OCI-LY3 (cell line): ENCODE data around the gene LARGE1.

Experiments used
- CTCF ChIP-seq: fragments of 200-600, 300-600 bp; sonication (generic); IDR thresholded peaks from 2 replicates; pipeline ENCODE4 v1.5.1; 2014; ENCODE audit warnings: antibody characterized with exemption, low read length, low read depth
- EZH2phosphoT487 ChIP-seq: fragments of 200-600 bp; shearing (Covaris generic); IDR thresholded peaks from 2 replicates; pipeline ENCODE4 v1.6.1; 2018; ENCODE audit warnings: antibody characterized with exemption, mixed run types, low read depth

GRCh38 chr22:33272180-33272579 lies 648.1 kb downstream of the LARGE1 start:
- TF ChIP-seq CTCF, result no peak
- TF ChIP-seq EZH2phosphoT487, result no peak
